HG02642 (cell line): ENCODE measurements around the gene NUDT1.
A peak's percentile ranks its signal among the peaks of the same experiment; 100 is the strongest.

Experiments used
- ATAC-seq: cut with Tn5 transposase; IDR thresholded peaks from one replicate; pipeline ENCODE4 v1.9.1; 2021; ENCODE audit warnings: mild to moderate bottlenecking; ENCODE audit not compliant: unreplicated experiment, poor library complexity

NUDT1 gene

DNA sequence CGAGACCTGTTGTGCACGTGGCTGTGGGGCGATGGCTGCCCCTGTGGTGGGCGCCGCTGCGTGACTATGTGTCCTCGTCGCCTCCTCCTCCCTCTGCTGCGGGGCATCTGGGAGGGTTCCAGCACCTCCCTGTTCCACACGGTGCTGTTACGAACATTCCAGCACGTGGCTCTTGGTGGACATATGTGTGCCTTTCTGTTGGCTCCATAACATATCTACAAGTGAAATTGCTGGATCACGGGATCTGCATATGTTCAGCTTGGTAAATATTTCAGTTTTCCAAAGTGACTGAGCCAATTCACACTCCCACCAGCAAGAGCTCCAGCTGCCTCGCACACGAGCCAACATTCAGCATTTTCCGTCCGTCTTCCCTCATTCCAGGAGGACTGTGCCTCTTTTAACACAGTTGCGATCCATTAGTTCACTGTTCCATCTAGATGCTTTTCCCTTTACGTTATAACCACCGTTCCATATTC, 47.1 kb downstream of the NUDT1 start:
- peak; percentile 10 for ATAC-seq

DNA sequence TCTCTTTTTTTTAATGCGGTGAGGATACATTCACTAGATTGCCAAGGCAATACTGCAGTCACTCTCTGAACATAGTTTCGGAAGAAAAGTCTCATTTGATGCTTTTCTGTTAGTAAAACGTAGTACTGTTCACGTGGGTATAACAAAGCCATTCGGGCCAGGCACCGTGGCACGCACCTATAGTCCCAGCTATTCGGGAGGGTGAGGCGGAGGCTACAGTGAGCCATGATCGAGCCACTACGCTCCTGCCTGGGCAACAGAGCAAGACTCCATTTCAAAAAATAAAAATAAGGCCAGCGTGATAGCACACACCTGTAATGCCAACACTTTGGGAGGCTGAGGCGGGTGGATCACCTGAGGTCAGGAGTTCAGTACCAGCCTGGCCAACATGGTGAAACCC, 47.6 kb downstream of the NUDT1 start:
- no peak for ATAC-seq

DNA sequence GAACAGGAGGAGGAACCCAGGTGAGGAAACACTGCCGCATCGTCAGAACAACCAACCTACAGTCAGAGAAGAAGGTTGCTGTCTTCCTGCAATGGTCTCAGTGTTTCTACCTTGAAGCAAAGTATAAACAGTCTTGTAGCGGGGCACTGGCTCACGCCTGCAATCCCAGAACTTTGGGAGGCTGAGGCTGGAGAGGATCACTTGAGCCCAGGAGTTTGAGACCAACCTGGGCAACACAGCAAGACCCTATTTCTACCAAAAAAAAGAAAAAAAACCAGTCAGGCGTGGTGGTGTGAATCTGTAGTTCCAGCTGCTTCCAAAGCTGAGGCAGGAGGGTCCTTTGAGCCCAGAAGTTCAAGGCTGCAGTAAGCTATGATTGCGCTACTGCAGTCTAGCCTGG, 48.9 kb downstream of the NUDT1 start:
- no peak for ATAC-seq

DNA sequence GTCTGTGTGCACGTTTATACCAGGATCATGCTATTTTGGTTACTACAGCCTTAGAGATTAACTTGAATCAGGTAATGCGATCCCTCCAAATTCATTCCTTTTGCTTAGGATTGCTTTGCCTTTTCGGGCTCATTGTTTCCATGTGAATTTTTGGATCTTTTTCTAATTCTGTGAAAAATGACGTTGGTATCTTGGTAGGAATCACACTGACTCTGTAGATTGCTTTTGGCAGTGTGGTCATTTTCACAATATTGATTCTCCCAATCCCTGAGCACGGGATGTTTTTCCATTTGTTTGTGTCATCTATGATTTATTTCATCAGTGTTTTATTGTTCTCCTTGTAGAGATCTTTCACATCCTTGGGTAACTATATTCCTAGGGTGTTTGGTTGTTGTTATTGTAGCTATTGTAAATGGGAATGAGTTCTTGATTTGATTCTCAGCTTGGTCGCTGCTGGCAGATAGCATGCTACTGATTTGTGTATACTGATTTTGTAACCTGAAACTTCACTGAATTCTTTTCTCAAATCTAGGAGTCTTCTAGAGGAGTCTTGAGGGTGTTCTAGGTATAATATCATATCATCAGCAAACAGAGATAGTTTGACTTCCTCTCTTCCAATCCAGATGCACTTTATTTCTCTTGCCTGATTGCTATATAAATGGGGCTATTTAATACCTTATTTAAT, 54.1 kb downstream of the NUDT1 start:
- ATAC-seq: no peak

DNA sequence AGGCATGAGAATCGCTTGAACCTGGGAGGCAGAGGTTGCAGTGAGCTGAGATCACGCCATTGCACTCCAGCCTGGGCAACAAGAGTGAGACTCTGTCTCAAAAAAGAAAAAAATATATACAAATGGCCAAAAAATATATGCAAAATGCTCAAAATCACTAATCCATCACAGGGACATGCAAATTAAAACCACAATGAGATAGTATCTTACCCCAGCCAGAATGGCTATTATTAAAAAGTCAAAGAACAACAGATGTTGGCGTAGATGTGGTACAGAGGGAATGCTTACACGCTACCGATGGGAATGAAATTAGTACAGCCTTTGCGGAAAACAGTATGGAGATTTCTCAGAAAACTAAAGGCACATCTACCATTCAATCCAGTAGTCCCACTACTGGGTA, 54.8 kb downstream of the NUDT1 start:
- ATAC-seq: no peak

DNA sequence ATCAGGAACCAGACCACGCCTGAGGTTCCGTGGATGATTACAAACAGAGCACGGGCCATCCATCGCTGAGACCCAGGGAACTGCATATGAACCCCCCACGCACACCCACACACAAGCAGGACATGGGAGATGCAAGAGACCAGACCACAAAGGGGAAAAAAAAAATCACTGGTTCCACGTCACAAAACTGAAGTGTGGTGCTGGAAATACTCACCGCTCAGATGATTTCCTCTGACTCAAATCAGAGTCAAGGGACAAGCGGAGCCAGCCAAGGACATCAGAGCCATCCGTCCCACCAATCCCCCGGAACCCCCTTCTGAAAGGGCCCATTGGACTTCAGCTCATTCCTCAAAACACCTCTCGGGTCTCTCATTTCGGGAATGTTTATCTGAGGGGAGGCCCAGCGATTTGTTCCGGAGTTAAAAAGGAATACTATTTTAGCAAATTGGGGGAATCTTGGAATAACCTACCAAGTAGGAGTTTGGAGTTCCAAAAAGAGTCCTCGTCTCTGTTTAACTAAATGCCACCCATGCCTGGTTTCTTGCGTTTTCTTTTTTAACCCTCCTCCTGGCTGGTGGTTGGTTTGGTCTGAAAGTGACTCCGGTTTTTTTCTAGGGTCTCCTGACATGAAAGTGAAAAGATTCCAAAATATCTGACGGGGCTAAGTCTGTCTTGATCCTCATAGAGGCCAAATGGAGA, 57.3 kb downstream of the NUDT1 start:
- ATAC-seq: peak; percentile 54

DNA sequence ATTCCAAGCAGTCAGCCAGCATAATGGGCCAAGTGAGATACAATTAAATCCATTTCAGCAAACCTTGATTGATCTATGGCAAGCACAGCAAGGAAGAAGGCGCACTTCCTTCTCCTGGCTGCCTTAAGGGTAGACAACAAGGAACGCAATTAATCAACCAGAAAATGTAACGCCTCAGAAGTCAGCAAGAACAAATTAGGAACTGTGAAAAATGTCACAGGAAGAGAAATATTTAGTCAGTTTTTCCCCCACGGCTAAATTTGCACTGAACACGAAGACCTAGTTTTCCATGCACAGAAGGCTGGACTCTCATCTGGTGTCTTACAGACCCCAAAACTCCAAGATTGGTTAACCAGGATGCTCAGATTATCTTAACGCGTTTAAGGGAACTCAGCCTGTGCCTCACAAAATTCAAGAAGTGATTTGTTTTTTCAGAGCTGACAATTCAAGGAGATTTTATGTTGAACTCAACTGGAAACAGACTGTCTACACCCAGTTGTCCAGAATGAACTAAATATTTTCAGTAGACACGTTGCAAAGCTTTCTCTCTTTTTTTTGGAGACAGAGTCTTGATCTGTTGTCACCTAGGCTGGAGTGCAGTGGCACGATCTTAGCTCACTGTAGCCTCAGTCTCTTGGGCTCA, 58.0 kb downstream of the NUDT1 start:
- ATAC-seq: no peak
